Measurements from ENCODE around the gene GPR15. TPM values are rescaled to one million over a fixed set of nuclear protein-coding genes. Genes with fewer than 3 reads are reported as not detected.
A peak's percentile ranks its signal among the peaks of the same experiment; 100 is the strongest.
"Not testable (repeated sequence)": the region's sequence is repeated elsewhere in the genome, so short reads cannot be mapped to it uniquely, and the experiment has no call there.

GPR15 gene
- total RNA-seq, 2 experiments from 2014 or later: 31.0 to 35.0 TPM

DNA sequence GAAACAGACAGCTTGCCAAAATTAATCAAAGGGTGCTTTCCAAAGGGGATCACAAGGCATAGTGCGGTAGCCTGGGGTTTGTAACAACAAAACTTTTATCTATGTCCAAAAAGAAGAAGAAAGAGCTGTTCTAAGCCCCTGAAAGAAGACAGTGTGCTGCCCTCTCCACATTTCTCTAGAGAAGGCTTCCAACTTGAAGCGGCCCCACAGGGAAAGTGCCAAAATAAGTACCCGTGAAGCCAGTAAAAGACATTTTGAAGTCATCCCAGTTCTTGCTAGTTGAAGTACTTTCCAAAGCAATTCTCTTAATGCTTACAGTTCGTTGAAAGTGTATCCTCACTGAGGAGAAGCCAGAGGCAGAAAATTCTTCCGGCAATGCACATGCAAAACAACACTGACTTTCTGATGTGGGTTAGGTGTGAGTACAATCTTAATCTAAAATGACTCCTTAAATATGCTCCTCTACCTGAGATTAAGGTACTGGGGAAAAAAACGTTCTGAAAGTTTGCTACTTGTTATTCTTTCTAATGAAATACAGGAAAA, 21.3 kb downstream of the GPR15 start:
- Mint-ChIP-seq H3K4me3 (peak overlapping the region; percentile 72), H3K27me3 (no peaks in the 10 kb centered on the region), H3K36me3 (ENCODE audit: low read depth) (peaks cover 62% of the 10 kb centered on the region), H3K27ac (peak overlapping the region; percentile 96), H3K9me3 (peaks cover 10% of the 10 kb centered on the region), H3K4me1 (peaks cover 92% of the 10 kb centered on the region)
- no peak for DNase-seq
- ChIA-PET POLR2A (interaction anchor here (1.0 kb wide), 1 partner anchor 30 kb away, joined by 3 read pairs; the partner anchor contains the start of gene CLDND1), CTCF (interaction anchor here (0.5 to 2.2 kb wide), 8 partner anchors 9 to 215 kb away, joined by 3 to 8 read pairs (median 3); no protein-coding TSS in a partner anchor)

DNA sequence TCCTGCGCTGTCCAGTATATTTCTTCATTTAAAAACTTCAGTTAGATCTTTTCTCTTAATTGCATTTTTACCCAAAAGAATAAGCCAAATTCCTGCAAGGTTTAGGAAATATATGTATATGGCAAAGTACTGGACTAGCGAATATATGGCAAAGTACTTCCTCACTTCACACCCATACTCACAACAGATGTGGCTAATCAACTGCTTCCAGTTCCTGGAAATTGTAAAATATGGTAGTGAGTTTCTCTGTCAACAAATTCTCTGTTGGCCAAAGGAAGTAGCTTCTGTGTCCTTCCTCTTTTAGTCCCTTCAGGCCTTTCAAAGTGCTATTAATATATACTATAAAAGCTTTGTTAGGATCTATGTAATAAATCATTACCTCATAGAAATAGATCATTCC, 22.0 kb downstream of the GPR15 start:
- Mint-ChIP-seq H3K27ac (peak overlapping the region; percentile 96), H3K4me1 (peaks cover 92% of the 10 kb centered on the region), H3K4me3 (peak overlapping the region; percentile 72), H3K27me3 (no peaks in the 10 kb centered on the region), H3K36me3 (ENCODE audit: low read depth) (peaks cover 56% of the 10 kb centered on the region), H3K9me3 (peaks cover 10% of the 10 kb centered on the region)
- ChIA-PET POLR2A (interaction anchor here (1.0 kb wide), 1 partner anchor 31 kb away, joined by 3 read pairs; the partner anchor contains the start of gene CLDND1), CTCF (interaction anchor here (0.6 to 2.2 kb wide), 8 partner anchors 9 to 29 kb away, joined by 3 to 8 read pairs (median 3); no protein-coding TSS in a partner anchor)
- DNase-seq: no peak

DNA sequence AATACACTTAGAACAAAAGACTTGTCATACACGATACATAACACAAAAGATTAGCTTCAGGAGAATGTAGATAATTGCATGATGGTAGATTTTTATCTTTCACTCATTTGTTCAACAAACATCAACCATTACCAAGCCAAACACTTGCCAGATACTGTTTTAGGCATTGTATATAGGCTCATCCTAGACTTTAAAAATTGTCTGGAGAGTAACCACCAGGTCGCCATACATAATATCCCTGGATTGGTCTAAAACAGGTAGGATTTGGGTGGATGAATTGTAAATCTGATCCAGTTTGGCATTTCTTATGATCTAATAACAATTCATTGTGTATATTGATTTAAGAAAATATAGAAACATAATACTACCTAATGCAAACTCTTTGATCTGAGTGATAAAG, 22.8 kb downstream of the GPR15 start:
- peaks cover 93% of the 10 kb centered on the region for H3K4me1 Mint-ChIP-seq
- peak overlapping the region; percentile 72 for H3K4me3 Mint-ChIP-seq
- DNase-seq: no peak
- no peaks in the 10 kb centered on the region for H3K27me3 Mint-ChIP-seq
- CTCF ChIA-PET: interaction anchor here (0.8 to 3.5 kb wide), 8 partner anchors 12 to 30 kb away, joined by 3 to 10 read pairs (median 4); no protein-coding TSS in a partner anchor
- POLR2A ChIA-PET: interaction anchor here (0.9 to 3.4 kb wide), 2 partner anchors 10 to 32 kb away, joined by 4 to 19 read pairs; partner anchors contain the start of gene CLDND1
- H3K27ac Mint-ChIP-seq: peak overlapping the region; percentile 96
- peaks cover 10% of the 10 kb centered on the region for H3K9me3 Mint-ChIP-seq
- H3K36me3 Mint-ChIP-seq (ENCODE audit: low read depth): peaks cover 55% of the 10 kb centered on the region

DNA sequence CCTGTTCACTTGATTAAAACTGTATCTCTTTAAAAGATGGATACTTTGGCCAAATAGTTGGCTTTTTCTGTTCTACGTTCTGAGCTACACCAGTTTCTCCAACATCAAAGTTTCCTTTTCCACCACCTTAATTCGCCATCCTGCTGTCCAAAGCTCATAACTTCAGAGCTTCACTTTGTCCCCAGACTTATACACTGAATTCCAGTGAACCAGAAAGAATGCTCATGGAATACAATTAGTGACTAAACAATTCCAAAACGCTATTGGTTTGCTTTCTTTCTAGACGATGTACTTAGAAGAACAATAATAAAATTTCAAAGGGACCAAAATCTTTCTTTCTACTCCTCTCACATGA, 23.2 kb downstream of the GPR15 start:
- peaks cover 93% of the 10 kb centered on the region for H3K4me1 Mint-ChIP-seq
- H3K9me3 Mint-ChIP-seq: peaks cover 12% of the 10 kb centered on the region
- H3K36me3 Mint-ChIP-seq (ENCODE audit: low read depth): peaks cover 55% of the 10 kb centered on the region
- peak overlapping the region; percentile 72 for H3K4me3 Mint-ChIP-seq
- peak overlapping the region; percentile 96 for H3K27ac Mint-ChIP-seq
- DNase-seq: no peak
- CTCF ChIA-PET: interaction anchor here (0.8 to 3.5 kb wide), 9 partner anchors 9 to 30 kb away, joined by 3 to 10 read pairs (median 4); no protein-coding TSS in a partner anchor
- no peaks in the 10 kb centered on the region for H3K27me3 Mint-ChIP-seq
- POLR2A ChIA-PET: interaction anchor here (0.9 to 3.4 kb wide), 2 partner anchors 9 to 33 kb away, joined by 4 to 19 read pairs; partner anchors contain the start of gene CLDND1

DNA sequence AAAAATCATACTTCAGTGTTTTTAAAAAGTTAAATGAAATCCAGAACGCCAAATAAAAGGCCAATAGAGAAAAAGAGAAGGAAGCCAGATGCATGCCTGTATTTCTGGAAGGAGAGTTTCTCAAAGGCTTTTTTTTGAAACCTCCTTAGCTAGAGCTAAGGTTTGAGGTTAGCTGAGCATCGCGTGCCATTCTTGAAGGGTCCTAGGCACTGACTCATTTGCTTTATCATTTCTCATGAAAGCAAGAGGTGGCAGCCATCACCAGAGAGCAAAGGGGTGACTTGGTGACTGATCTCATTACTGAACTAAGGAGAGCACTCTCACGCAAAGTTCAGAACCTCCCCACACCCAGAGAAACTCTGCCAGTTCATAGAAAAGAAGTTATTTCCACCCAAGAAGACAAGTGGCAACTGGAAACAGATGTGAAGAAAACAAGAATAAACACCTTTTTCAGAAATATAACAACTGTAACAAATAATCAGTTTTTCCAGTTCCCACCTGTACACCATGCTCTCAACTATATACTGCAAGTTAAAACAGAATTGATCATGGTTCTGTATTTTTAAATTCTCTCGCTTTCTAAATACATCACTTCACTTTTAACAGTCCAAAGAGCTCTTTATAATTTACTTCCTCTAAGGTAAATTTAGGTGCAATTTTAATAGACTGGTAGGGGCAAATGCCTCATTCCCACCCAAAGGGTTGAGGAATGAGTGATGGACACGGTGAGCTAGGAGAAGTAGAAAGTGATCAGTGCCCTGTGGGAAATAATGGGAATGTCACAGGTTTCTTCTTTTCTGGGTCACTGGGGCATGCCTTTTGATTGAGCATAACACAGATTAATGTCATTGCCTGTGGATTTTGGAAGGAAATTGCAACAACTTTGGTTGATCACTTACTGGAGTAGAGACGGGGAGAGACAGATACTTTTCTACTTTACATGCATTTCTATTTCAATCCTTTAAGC, 24.7 kb downstream of the GPR15 start:
- CTCF ChIA-PET: interaction anchor here (1.2 to 3.5 kb wide), 4 partner anchors 9 to 20 kb away, joined by 3 to 10 read pairs (median 4); no protein-coding TSS in a partner anchor

DNA sequence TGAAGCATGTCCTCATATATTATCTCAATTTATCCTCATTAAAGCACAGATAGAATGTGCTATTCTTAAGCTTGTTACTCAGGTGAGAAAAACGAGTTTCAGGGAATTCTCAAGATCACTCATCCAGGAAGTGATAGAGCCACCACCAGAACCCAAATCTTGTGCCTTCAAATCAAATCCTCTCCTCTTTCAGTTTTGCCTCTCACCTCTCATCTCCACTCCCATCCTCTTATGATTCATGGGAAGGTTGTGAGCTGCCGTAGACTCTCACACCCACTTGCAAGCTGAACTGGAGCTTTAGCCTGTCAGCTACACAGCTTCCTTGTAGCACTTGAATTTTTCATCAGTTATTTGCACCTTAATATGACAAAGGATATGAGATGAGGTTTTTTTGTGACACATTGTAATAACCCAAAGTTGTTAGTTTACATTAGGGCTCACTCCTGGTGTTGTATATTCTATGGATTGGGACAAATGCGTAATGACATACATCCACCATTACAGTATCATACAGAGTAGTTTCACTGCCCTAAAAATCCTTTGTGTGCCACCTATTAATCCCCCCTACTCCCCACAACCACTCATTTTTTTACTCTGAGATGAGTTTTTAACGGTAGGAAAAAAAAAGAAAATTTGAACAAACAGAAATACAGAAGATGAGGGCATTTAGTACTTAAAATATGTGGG, 25.7 kb downstream of the GPR15 start:
- DNase-seq: peak; percentile 50
- Mint-ChIP-seq H3K4me3 (peak overlapping the region; percentile 72), H3K27me3 (no peaks in the 10 kb centered on the region), H3K27ac (peak overlapping the region; percentile 96), H3K9me3 (peaks cover 6% of the 10 kb centered on the region), H3K4me1 (peaks cover 85% of the 10 kb centered on the region), H3K36me3 (ENCODE audit: low read depth) (peaks cover 36% of the 10 kb centered on the region)
- ChIA-PET CTCF (interaction anchor here (1.1 to 3.5 kb wide), 8 partner anchors 9 to 37 kb away, joined by 3 to 10 read pairs (median 4); no protein-coding TSS in a partner anchor), POLR2A (interaction anchor here (0.6 to 3.4 kb wide), 3 partner anchors 12 to 35 kb away, joined by 3 to 19 read pairs (median 4); partner anchors contain the start of gene CLDND1)

More for the DNA sequence above, 24.7 kb downstream of the GPR15 start:
- POLR2A ChIA-PET: interaction anchor here (0.5 to 3.4 kb wide), 5 partner anchors 9 to 34 kb away, joined by 3 to 19 read pairs (median 4); partner anchors contain the start of gene CLDND1
- H3K4me3 Mint-ChIP-seq: peak overlapping the region; percentile 72
- peaks cover 45% of the 10 kb centered on the region for H3K36me3 Mint-ChIP-seq (ENCODE audit: low read depth)
- peak; percentile 90 for DNase-seq
- H3K27ac Mint-ChIP-seq: peak overlapping the region; percentile 96
- H3K27me3 Mint-ChIP-seq: no peaks in the 10 kb centered on the region
- peaks cover 6% of the 10 kb centered on the region for H3K9me3 Mint-ChIP-seq
- H3K4me1 Mint-ChIP-seq: peaks cover 87% of the 10 kb centered on the region

DNA sequence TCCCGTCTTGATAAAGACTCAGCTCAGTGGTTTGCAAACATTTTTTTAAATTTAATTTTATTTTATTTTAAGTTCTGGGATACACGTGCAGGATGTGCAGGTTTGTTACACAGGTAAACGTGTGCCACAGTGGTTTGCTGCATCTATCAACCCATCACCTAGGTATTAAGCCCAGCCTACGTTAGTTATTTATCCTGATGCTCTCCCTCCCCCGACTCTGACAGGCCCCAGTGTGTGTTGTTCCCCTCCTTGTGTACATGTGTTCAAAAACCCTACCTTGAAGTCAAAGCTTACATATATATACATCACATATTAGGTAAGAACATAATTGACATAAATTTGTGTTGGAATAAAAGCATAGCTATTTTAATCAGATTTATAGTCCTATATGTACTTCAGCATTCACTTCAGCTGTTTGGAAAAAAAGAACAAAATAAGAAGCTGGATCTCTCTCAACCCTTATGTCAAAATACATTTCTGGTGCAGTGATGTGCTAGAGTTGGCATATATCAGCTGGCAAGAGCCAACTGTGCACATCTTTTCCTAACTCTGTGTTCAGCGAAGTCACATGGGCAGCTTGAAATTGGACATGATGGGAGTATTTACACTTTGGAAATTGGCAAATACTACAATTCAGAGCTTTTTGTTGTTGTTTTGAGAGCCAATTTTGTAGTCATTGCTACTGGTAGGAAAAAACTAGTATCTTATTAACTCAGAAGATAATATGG, 26.5 kb downstream of the GPR15 start:
- Mint-ChIP-seq H3K27me3 (no peaks in the 10 kb centered on the region), H3K4me1 (peaks cover 83% of the 10 kb centered on the region), H3K9me3 (peaks cover 2% of the 10 kb centered on the region), H3K4me3 (peak overlapping the region; percentile 3), H3K36me3 (ENCODE audit: low read depth) (peaks cover 28% of the 10 kb centered on the region), H3K27ac (peak overlapping the region; percentile 96)
- POLR2A ChIA-PET: interaction anchor here (0.6 kb wide), 1 partner anchor 13 kb away, joined by 3 read pairs; no protein-coding TSS in a partner anchor
- no peak for DNase-seq
- CTCF ChIA-PET: interaction anchor here (1.1 to 1.7 kb wide), 8 partner anchors 8 to 36 kb away, joined by 3 to 6 read pairs (median 4); partner anchors contain the start of gene CLDND1

DNA sequence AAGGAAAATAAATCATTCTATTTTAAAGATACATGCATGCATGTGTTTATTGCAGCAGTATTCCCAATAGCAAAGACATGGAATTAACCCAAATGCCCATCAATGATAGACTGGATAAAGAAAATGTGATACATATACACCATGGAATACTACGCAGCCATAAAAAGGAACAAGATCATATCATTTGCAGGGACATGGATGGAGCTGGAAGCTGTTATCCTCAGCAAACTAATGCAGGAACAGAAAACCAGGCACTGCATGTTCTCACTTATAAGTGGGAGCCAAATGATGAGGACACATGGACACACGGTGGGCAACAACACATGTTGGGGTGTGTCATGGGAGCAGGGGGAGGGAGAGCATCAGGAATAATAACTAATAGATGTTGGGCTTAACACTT, 28.0 kb downstream of the GPR15 start:
- H3K27ac Mint-ChIP-seq, CTCF ChIA-PET, H3K27me3 Mint-ChIP-seq, POLR2A ChIA-PET, DNase-seq, H3K9me3 Mint-ChIP-seq, H3K4me3 Mint-ChIP-seq: not testable (repeated sequence)
- peaks cover 84% of the 10 kb centered on the region for H3K4me1 Mint-ChIP-seq
- peaks cover 20% of the 10 kb centered on the region for H3K36me3 Mint-ChIP-seq (ENCODE audit: low read depth)

DNA sequence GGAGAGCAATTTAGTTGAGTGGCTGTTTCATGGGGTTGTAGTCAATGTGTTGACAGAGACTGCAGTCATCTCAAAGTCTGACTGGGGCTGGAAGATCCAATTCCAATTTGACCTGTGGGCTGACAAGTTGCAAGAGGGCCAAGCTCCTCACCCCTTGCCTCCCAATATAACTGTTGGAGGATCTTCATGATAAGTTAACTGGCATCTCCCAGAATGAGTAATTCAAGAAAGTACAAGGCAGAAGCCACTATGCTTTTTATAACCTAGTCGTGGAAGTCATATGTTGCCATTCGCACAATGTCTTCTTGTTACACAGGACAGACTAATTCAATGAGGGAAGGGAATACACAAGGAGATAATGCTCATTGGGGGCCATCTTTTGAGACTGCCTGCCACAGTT, 29.1 kb downstream of the GPR15 start:
- Mint-ChIP-seq H3K4me3 (no peak overlapping the region), H3K9me3 (peaks cover 2% of the 10 kb centered on the region), H3K4me1 (peaks cover 86% of the 10 kb centered on the region), H3K27ac (peak overlapping the region; percentile 78), H3K36me3 (ENCODE audit: low read depth) (peaks cover 15% of the 10 kb centered on the region), H3K27me3 (no peaks in the 10 kb centered on the region)
- ChIA-PET CTCF (interaction anchor here (1.0 kb wide), 1 partner anchor 13 kb away, joined by 8 read pairs; no protein-coding TSS in a partner anchor), POLR2A (no interaction called here)
- no peak for DNase-seq

DNA sequence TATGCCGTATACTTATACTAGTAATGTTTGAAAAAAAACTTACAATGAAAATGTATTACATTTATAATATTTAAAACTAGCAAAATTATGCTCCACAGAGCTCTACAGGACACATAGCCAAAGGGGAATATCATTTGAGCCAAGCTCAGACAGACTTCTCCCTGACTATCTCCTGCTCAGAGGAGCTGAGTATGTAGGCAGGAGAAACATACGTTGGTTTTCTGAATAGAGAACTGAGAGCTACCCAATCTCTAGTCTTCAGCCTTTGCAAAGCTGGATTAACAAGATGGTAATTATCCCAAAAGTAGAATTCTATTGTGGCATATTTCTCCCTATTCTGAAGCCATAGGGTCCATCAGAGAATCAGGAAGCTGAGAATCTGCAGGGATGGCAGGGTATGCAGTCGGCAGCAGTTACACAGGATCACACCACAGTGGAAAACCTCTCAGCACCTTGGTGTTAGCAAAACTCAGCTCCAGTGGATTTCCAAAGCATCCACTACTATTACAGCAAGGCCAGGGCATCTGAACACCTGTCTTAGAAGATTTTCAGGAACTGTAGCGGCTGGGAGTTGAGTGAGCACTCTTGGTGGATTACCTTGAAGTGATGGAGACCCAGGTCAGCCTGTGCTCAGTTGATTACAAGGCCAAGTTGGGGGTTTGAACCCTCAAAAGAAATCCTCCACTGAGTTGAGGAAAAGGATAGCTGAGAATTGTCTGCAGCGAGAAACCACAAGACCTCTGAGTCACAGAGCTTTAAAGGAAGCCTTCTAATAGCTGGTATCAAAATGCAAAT, 30.1 kb downstream of the GPR15 start:
- peaks cover 86% of the 10 kb centered on the region for H3K4me1 Mint-ChIP-seq
- DNase-seq: peak; percentile 45
- no peak overlapping the region for H3K4me3 Mint-ChIP-seq
- H3K27me3 Mint-ChIP-seq: no peaks in the 10 kb centered on the region
- POLR2A ChIA-PET: no interaction called here
- H3K9me3 Mint-ChIP-seq: peaks cover 2% of the 10 kb centered on the region
- CTCF ChIA-PET: interaction anchor here (0.9 to 2.9 kb wide), 7 partner anchors 9 to 553 kb away, joined by 3 to 11 read pairs (median 3); no protein-coding TSS in a partner anchor
- peak overlapping the region; percentile 99 for H3K27ac Mint-ChIP-seq
- peaks cover 23% of the 10 kb centered on the region for H3K36me3 Mint-ChIP-seq (ENCODE audit: low read depth)
